IPS-18a (cell line): ENCODE results near the gene TOP3A.

Source experiments
- H3K27ac ChIP-seq: one replicate; pipeline ENCODE4 v1.5.1; 2013; ENCODE audit warnings: low read length
- H3K27me3 ChIP-seq: one replicate; pipeline ENCODE4 v1.6.1; 2013; ENCODE audit warnings: mild to moderate bottlenecking, low read length; ENCODE audit not compliant: control insufficient read depth, insufficient read depth
- H3K36me3 ChIP-seq: one replicate; pipeline ENCODE4 v1.6.1; 2013; ENCODE audit warnings: low read depth, low read length; ENCODE audit not compliant: control insufficient read depth
- H3K4me1 ChIP-seq: one replicate; pipeline ENCODE4 v1.6.1; 2013; ENCODE audit warnings: low read depth, low read length; ENCODE audit not compliant: control insufficient read depth
- H3K4me3 ChIP-seq: one replicate; pipeline ENCODE4 v1.5.1; 2013; ENCODE audit warnings: low read length
- H3K9ac ChIP-seq: one replicate; pipeline ENCODE4 v1.6.1; 2013; ENCODE audit warnings: mild to moderate bottlenecking, low read length, moderate library complexity
- H3K9me3 ChIP-seq: one replicate; pipeline ENCODE4 v1.6.1; 2013; ENCODE audit warnings: low read depth, low read length; ENCODE audit not compliant: control insufficient read depth

The TOP3A gene

GRCh38 chr17:18267927-18268711 lies 46.7 kb downstream of the TOP3A start:
- no peak overlapping the region for H3K9ac ChIP-seq
- no peaks in the 10 kb centered on the region for H3K27me3 ChIP-seq
- H3K4me1 ChIP-seq = peaks cover 4% of the 10 kb centered on the region
- peaks cover 21% of the 10 kb centered on the region for H3K36me3 ChIP-seq
- H3K27ac ChIP-seq = no peak overlapping the region
- no peaks in the 10 kb centered on the region for H3K9me3 ChIP-seq
- H3K4me3 ChIP-seq = no peak overlapping the region

DNA sequence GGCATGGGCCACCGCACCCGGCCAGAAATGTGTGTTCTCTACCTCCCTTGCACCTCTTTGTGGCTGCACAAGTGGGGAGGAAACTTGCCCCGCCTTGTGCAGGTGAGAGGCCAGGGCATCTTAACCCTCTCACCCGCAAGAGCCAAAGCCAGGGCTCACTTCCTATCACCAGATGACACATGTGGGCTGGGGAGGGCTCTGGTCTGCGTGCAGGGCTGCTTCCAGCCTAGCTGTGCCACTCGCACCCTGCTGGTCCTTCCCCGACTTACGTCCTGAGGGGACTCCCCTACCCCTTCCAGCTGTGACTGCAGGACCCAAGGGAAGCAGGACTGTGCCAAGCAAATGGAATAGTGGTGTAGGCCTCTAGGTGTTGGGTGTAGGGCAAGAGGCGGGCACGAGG lies 47.4 kb downstream of the TOP3A start:
- H3K4me3 ChIP-seq = no peak overlapping the region
- H3K27me3 ChIP-seq = no peaks in the 10 kb centered on the region
- no peak overlapping the region for H3K9ac ChIP-seq
- peaks cover 21% of the 10 kb centered on the region for H3K36me3 ChIP-seq
- H3K27ac ChIP-seq = no peak overlapping the region
- peaks cover 4% of the 10 kb centered on the region for H3K4me1 ChIP-seq
- H3K9me3 ChIP-seq = no peaks in the 10 kb centered on the region

DNA sequence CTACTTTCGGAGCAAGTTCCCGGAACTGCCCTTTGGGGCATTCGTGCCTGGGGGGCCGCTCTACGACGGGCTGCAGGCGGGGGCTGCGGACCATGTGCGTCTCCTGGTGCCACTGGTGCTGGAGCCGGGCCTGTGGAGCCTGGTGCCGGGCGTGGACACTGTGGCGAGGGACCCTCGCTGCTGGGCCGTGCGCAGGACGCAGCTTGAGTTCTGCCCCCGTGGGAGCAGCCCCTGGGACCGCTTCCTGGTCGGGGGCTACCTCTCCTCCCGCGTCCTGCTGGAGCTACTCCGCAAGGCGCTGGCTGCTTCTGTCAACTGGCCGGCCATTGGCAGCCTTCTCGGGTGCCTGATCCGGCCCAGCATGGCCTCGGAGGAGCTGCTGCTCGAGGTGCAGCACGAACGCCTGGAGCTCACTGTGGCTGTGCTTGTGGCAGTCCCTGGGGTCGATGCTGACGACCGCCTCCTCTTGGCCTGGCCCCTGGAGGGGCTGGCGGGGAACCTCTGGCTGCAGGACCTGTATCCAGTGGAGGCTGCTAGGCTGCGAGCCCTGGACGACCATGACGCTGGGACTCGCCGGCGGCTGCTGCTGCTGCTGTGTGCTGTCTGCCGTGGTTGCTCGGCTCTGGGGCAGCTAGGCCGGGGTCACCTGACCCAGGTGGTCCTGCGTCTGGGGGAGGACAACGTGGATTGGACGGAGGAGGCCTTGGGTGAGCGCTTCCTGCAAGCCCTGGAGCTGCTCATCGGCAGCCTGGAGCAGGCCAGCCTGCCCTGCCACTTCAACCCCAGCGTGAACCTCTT lies 50.7 kb downstream of the TOP3A start:
- H3K9ac ChIP-seq = no peak overlapping the region
- no peak overlapping the region for H3K4me3 ChIP-seq
- peaks cover 9% of the 10 kb centered on the region for H3K4me1 ChIP-seq
- no peaks in the 10 kb centered on the region for H3K27me3 ChIP-seq
- peaks cover 17% of the 10 kb centered on the region for H3K36me3 ChIP-seq
- no peak overlapping the region for H3K27ac ChIP-seq
- H3K9me3 ChIP-seq = no peaks in the 10 kb centered on the region

GRCh38 chr17:18262641-18263040 lies 52.2 kb downstream of the TOP3A start:
- H3K27me3 ChIP-seq = no peaks in the 10 kb centered on the region
- no peak overlapping the region for H3K4me3 ChIP-seq
- H3K36me3 ChIP-seq = peaks cover 17% of the 10 kb centered on the region
- H3K9me3 ChIP-seq = no peaks in the 10 kb centered on the region
- H3K27ac ChIP-seq = no peak overlapping the region
- no peak overlapping the region for H3K9ac ChIP-seq
- H3K4me1 ChIP-seq = peaks cover 5% of the 10 kb centered on the region

- H3K9me3 ChIP-seq = no peaks in the 10 kb centered on the region
- no peak overlapping the region for H3K27ac ChIP-seq
- peaks cover 7% of the 10 kb centered on the region for H3K4me1 ChIP-seq
- no peaks in the 10 kb centered on the region for H3K27me3 ChIP-seq
- H3K4me3 ChIP-seq = no peak overlapping the region
- peaks cover 17% of the 10 kb centered on the region for H3K36me3 ChIP-seq
- H3K9ac ChIP-seq = no peak overlapping the region
Measured at GRCh38 chr17:18262111-18262510, 52.7 kb downstream of the TOP3A start.

DNA sequence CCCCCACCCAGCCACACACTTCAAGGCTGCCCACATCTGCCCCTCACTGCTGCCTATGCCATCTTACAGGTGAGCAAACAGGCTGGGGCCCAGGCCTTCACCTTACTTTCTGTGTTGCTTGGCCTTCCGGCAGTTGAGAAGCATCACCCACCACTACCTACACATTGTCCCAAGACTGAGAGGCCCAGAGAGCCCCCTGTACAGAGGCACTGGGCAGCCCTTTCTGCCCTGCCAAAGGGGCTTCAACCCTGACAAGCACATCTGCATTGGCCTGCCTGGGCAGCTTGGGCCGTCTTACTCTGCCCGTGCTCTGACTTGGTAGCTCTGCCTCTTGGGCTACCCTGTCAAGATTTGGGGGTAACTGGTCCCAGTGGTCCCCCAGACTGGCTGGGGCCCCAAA lies 53.1 kb downstream of the TOP3A start:
- peaks cover 12% of the 10 kb centered on the region for H3K4me1 ChIP-seq
- H3K9me3 ChIP-seq = no peaks in the 10 kb centered on the region
- H3K4me3 ChIP-seq = peak overlapping the region; percentile 74
- H3K27ac ChIP-seq = no peak overlapping the region
- peaks cover 17% of the 10 kb centered on the region for H3K36me3 ChIP-seq
- H3K9ac ChIP-seq = peak overlapping the region; percentile 67
- no peaks in the 10 kb centered on the region for H3K27me3 ChIP-seq

DNA sequence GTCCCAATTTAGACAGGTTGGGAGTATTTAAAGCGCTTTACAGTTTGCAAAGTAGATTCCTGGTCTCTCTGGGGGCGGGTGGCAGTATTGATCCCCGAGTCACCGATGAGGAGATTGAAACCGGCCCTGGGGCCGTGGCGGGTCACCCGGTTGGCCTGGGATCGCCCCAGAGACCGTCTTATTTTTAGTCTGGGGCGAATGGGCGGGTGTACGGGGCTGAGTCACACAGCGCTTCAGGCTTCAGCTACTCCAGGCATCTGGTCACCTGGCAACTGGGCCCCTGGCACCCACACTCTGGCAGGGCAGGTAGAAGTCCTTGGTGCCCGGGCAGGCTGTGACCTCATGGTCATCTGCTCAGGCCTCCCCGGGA lies 53.7 kb downstream of the TOP3A start:
- Histone ChIP-seq H3K9ac (peak overlapping the region; percentile 67), H3K4me1 (peaks cover 13% of the 10 kb centered on the region), H3K36me3 (peaks cover 21% of the 10 kb centered on the region), H3K4me3 (peak overlapping the region; percentile 74), H3K9me3 (no peaks in the 10 kb centered on the region), H3K27me3 (no peaks in the 10 kb centered on the region), H3K27ac (peak overlapping the region; percentile 29)

DNA sequence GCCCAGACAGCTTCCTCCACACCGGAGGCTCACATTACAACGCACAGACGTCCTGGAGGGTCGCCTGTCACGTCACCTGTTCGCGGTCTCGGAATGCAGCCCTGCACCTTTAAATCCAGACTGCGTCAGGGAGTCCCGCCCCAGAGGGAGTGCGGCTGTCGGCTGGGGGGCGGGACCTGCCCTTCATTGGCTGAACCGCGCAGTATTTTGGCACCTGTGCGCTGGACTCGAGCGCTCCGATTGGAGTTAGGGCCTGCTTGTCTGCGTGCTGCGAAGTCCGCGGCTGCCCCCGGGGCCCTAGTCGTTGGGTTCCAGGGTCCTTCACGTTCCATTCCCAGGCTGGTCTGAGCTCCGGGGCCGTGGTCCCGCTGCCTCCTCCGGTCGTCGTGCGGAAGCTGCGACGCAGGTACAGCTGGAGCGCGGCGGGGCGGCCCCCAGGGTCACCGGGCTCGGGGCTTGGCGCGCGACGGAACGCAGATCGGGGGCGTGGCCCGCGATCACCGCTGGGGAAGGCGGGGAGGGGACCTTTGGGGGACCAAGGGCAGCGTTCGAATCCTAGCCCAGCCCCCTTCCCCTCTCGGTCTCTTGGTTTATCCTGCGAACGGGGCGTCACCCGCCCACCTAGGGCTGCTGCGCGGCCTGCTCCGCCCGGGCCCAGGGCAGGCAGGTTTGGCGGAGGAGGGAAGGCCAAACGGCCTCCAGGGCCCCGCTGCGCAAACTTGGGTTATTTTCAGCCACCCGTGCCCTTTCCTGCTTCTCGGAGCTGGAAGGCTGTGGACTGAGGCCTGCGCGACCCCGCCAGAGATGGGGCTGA lies 54.3 kb downstream of the TOP3A start, which contains the start of gene MIEF2:
Gene MIEF2, plus strand, starts transcription at position 331 of the 814 bp plus-strand sequence. CDS start 2,059 bp downstream, outside the sequence.
- peaks cover 27% of the 10 kb centered on the region for H3K36me3 ChIP-seq
- peaks cover 13% of the 10 kb centered on the region for H3K4me1 ChIP-seq
- H3K4me3 ChIP-seq = peak within 1 kb of the TSS; percentile 74
- H3K9me3 ChIP-seq = no peaks in the 10 kb centered on the region
- H3K27me3 ChIP-seq = no peaks in the 10 kb centered on the region
- peak within 1 kb of the TSS; percentile 29 for H3K27ac ChIP-seq
- H3K9ac ChIP-seq = peak within 1 kb of the TSS; percentile 67

GRCh38 chr17:18259621-18260331 lies 55.0 kb downstream of the TOP3A start:
- Histone ChIP-seq H3K9me3 (no peaks in the 10 kb centered on the region), H3K4me3 (peak overlapping the region; percentile 74), H3K4me1 (peaks cover 13% of the 10 kb centered on the region), H3K9ac (no peak overlapping the region), H3K36me3 (peaks cover 27% of the 10 kb centered on the region), H3K27ac (no peak overlapping the region), H3K27me3 (no peaks in the 10 kb centered on the region)

DNA sequence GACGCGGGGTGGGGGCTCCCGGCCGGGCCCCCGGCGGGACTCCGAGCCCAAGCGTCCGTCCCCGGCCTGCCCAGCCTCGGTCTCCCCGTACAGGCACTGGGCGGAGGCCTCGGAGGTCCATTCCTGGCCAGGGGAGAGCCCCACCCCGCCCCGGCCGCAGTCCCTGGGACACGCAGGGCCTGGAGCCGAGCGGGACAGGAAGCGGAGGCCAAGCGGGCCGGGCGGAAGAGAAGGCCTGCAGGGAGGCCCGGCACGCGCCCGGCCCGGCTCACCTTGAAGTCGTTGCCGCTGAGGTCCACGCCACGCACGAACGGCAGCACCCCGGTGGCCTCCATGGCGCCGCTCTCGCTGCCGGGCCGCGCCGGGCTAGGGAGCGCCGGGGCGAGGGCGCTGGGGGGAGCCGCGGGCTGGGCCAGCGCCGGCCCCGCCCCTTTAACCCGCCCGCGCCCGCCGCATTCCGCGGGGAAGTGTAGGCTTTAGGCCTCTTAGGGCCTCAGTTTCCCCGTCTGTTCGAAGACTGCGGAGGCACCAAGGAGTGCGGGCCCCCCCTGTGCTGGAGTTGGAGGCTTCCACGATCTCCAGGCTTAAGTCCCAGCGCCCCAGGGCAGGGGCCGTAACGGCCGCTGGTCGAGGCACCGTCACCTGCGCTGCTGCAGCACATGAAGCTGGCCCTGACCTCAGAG lies 56.3 kb downstream of the TOP3A start, which contains the start of gene FLII:
Gene FLII, minus strand, starts transcription at position 383 of the 683 bp plus-strand sequence. Its CDS starts 48 bp downstream, at position 335.
- H3K4me3 ChIP-seq = peak within 1 kb of the TSS; percentile 82
- H3K36me3 ChIP-seq = peaks cover 31% of the 10 kb centered on the region
- H3K4me1 ChIP-seq = peaks cover 13% of the 10 kb centered on the region
- H3K9me3 ChIP-seq = no peaks in the 10 kb centered on the region
- peak within 1 kb of the TSS; percentile 66 for H3K9ac ChIP-seq
- H3K27ac ChIP-seq = peak within 1 kb of the TSS; percentile 25
- no peaks in the 10 kb centered on the region for H3K27me3 ChIP-seq
